Measurements from ENCODE around the gene DCDC2. TPM values are rescaled to one million over a fixed set of nuclear protein-coding genes. Genes with fewer than 3 reads are reported as not detected.
A peak's percentile ranks its signal among the peaks of the same experiment; 100 is the strongest.
"Not testable (repeated sequence)": the region's sequence is repeated elsewhere in the genome, so short reads cannot be mapped to it uniquely, and the experiment has no call there.

DCDC2 gene
- total and polyA plus RNA-seq, 8 donors: 13.1 to 40.4 (median 21.1) TPM

DNA sequence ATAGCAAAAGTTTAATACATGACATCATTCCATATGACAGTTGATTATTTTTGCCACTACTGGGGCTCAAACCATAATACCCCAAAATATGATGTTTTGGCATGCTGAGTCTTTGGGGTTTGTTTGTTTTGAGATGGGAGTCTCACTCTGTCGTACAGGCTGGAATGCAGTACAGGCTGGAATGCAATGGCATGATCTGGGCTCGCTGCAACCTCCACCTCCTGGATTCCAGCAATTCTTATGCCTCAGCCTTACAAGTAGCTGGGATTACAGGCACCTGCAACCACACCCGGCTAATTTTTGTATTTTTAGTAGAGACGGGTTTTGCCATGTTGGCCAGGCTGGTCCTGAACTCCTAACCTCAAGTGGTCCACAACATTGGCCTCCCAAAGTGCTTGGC lies 43.6 kb upstream of the DCDC2 start:
- Histone ChIP-seq H3K4me3 (no peak overlapping the region), H3K27me3 (no peaks in the 10 kb centered on the region), H3K27ac (no peak overlapping the region), H3K9me3 (no peaks in the 10 kb centered on the region), H3K4me1 (peaks cover 0 to 11% (median 10%) of the 10 kb centered on the region in 3 donors), H3K36me3 (no peaks in the 10 kb centered on the region)
- 61 to 74% methylated on average over 4 of the region's 4 CpGs for WGBS, 2 donors
- intact Hi-C loops (cut with DNase I): no loop called here
- FAIRE-seq: no peak
- ATAC-seq: no peak
- TF ChIP-seq, protein P1, sequence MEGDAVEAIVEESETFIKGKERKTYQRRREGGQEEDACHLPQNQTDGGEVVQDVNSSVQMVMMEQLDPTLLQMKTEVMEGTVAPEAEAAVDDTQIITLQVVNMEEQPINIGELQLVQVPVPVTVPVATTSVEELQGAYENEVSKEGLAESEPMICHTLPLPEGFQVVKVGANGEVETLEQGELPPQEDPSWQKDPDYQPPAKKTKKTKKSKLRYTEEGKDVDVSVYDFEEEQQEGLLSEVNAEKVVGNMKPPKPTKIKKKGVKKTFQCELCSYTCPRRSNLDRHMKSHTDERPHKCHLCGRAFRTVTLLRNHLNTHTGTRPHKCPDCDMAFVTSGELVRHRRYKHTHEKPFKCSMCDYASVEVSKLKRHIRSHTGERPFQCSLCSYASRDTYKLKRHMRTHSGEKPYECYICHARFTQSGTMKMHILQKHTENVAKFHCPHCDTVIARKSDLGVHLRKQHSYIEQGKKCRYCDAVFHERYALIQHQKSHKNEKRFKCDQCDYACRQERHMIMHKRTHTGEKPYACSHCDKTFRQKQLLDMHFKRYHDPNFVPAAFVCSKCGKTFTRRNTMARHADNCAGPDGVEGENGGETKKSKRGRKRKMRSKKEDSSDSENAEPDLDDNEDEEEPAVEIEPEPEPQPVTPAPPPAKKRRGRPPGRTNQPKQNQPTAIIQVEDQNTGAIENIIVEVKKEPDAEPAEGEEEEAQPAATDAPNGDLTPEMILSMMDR (IDR thresholded peaks at IDR 0.05): no peak
- DNase-seq: no peak

DNA sequence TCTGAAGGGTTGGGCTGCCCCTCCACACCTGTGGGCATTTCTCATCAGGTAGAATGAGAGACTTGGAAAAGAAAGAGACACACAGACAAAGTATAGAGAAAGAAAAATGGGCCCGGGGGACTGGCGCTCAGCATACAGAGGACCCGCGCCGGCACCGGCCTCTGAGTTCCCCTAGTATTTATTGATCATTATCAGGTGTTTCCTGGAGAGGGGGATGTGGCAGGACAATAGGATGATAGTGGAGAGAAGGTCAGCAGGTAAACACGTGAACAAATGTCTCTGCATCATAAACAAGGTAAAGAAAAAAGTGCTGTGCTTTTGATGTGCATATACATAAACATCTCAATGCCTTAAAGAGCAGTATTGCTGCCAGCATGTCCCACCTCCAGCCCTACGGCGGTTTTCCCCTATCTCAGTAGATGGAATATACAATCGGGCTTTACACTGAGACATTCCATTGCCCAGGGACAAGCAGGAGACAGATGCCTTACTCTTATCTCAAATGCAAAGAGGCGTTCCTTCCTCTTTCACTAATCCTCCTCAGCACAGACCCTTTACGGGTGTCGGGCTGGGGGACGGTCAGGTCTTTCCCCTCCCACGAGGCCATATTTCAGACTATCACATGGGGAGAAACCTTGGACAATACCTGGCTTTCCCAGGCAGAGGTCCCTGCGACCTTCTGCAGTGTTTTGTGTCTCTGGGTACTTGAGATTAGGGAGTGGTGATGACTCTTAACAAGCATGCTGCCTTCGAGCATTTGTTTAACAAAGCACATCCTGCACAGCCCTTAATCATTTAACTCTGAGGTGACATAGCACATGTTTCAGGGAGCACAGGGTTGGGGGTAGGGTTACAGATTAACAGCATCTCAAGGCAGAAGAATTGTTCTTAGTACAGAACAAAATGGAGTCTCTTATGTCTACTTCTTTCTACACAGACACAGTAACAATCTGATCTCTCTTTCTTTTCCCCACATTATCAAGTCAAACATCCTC lies 42.5 kb upstream of the DCDC2 start:
- H3K4me3 ChIP-seq; H3K27me3 ChIP-seq; H3K36me3 ChIP-seq; H3K27ac ChIP-seq; intact Hi-C loops (cut with DNase I); ATAC-seq; FAIRE-seq; H3K9me3 ChIP-seq; DNase-seq: not testable (repeated sequence)
- WGBS, 2 donors: 31 to 38% methylated on average over 17 of the region's 17 CpGs
- H3K4me1 ChIP-seq: peaks cover 0 to 11% (median 10%) of the 10 kb centered on the region in 3 donors

DNA sequence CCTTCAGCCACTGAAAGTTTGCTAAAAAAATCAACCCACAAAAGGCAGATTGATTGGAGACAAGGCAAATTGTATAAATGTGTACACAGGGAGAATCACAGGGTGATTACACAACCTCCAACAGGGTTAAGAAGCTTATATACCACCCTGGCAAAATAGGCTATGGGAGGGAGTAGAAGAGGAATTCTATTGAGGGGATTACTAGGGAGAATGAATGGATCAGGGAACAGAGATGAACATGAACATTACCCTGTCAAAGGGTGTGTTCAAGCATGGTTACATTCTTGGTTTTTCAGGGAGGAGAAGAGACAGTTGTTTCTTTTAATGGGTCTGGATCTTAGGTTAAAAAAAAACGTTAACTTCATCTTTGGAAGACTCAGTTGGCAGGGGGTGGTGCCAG lies 39.8 kb upstream of the DCDC2 start:
- TF ChIP-seq, protein P1 (IDR thresholded peaks at IDR 0.05): no peak
- H3K4me3 ChIP-seq: no peak overlapping the region
- FAIRE-seq (no peak), DNase-seq (no peak), ATAC-seq (no peak)
- H3K9me3 ChIP-seq: no peaks in the 10 kb centered on the region
- no peaks in the 10 kb centered on the region for H3K27me3 ChIP-seq
- peaks cover 0 to 4% (median 0%) of the 10 kb centered on the region in 3 donors for H3K4me1 ChIP-seq
- WGBS, 2 donors: 32 to 42% methylated on average over 1 of the region's 1 CpG
- intact Hi-C loops (cut with DNase I): no loop called here
- H3K36me3 ChIP-seq: no peaks in the 10 kb centered on the region
- no peak overlapping the region for H3K27ac ChIP-seq

DNA sequence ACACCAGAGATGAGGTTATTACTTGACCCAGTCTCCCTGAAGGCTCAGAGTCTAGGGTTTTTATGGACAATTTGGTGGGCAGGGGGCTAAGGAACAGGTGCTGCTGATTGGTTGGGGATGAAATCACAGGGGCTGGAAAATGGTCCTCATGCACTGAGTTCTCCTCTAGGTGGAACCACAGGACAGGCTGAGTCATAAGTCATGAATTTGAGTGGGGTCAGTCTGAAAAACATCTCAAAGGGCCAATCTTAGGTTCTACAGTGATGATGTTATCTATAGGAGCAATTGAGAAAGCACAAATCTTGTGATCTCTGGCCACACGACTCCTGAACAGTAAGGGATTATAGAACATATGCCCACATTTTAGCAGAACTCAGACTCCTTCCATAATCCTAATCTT lies 39.0 kb upstream of the DCDC2 start:
- intact Hi-C loops (cut with DNase I): no loop called here
- Histone ChIP-seq H3K9me3 (no peaks in the 10 kb centered on the region), H3K36me3 (no peaks in the 10 kb centered on the region), H3K4me1 (no peaks in the 10 kb centered on the region), H3K27ac (no peak overlapping the region), H3K27me3 (no peaks in the 10 kb centered on the region), H3K4me3 (no peak overlapping the region)
- no peak for ATAC-seq
- TF ChIP-seq, protein P1 (IDR thresholded peaks at IDR 0.05): no peak
- 70 to 84% methylated on average over 1 of the region's 1 CpG for WGBS, 2 donors
- no peak for FAIRE-seq
- DNase-seq: no peak

DNA sequence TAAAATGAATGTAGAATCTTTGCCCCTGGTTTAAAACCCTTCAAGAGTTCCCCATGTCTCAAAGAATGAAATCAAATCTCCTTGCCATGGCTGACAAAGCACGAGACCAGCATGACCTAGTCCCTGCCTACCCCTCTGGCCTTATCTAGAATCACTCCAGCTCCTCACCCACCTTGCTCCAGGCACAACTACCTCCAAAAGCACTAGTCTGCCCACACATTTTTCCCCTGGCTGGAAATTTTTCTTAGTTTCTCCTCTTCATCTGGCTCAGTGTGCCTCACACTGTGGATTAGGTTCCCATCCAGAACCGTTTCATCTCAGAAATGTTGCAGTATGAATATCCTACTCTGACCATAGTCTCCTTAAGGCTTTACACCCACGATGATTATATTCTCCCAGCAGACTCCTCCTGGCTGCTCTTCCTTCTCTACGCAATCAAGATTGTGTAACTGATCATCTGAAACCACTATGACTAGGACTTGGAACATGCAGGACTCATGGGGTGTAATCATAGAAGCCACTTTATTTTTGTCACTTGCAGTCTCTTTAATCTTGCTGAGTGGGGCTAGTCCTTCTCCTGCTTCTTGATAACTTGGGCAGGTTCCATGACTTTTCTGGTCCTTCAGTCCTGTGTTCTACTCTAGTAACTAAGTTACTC lies 37.0 kb upstream of the DCDC2 start:
- intact Hi-C loops (cut with DNase I): no loop called here
- WGBS, 2 donors: 70 to 78% methylated on average over 4 of the region's 4 CpGs
- TF ChIP-seq, protein P1 (IDR thresholded peaks at IDR 0.05): no peak
- FAIRE-seq: no peak
- H3K4me1 ChIP-seq: no peaks in the 10 kb centered on the region
- ATAC-seq: peak in 3 of 4 donors; percentile 36 to 74 (median 67)
- no peak overlapping the region for H3K27ac ChIP-seq
- no peaks in the 10 kb centered on the region for H3K27me3 ChIP-seq
- no peaks in the 10 kb centered on the region for H3K9me3 ChIP-seq
- no peak overlapping the region for H3K4me3 ChIP-seq
- no peaks in the 10 kb centered on the region for H3K36me3 ChIP-seq
- DNase-seq: no peak

All from pancreas (tissue), 10 donors.